Progenitor cell of endocrine pancreas (in vitro differentiated cells): ENCODE data around the gene ALG1. TPM values are rescaled to one million over a fixed set of nuclear protein-coding genes. Genes with fewer than 3 reads are reported as not detected.
A peak's percentile ranks its signal among the peaks of the same experiment; 100 is the strongest.
"Not testable (repeated sequence)": the region's sequence is repeated elsewhere in the genome, so short reads cannot be mapped to it uniquely, and the experiment has no call there.

Experiments used
- DNase-seq: peaks from one replicate; pipeline ENCODE4 v3.0.0; 2021; ENCODE audit warnings: low spot score; ENCODE audit not compliant: unreplicated experiment
- H3K27ac Mint-ChIP-seq: 2 replicates; pipeline ENCODE4 v1.8.0; 2021; ENCODE audit warnings: mild to moderate bottlenecking, moderate library complexity, mixed read lengths
- H3K27me3 Mint-ChIP-seq: 2 replicates; pipeline ENCODE4 v1.8.0; 2021; ENCODE audit warnings: mixed read lengths
- H3K36me3 Mint-ChIP-seq: 2 replicates; pipeline ENCODE4 v1.8.0; 2022; ENCODE audit warnings: mixed read lengths; ENCODE audit not compliant: insufficient read depth
- H3K4me1 Mint-ChIP-seq: 2 replicates; pipeline ENCODE4 v1.8.0; 2021; ENCODE audit warnings: low read depth, mixed read lengths
- H3K4me3 Mint-ChIP-seq: 2 replicates; pipeline ENCODE4 v1.8.0; 2021; ENCODE audit warnings: low read depth, mild to moderate bottlenecking, moderate library complexity, mixed read lengths
- H3K9me3 Mint-ChIP-seq: 2 replicates; pipeline ENCODE4 v1.8.0; 2021; ENCODE audit warnings: low read depth, mixed read lengths
- total RNA-seq: library from RNA; stranded (reverse); gene quantifications from 2 replicates; pipeline ENCODE4 v1.2.1, GENCODE V29; 2021
- TF ChIP-seq, protein P1 (sequence below): fragments of 200-600 bp; sonication (generic); IDR thresholded peaks from one replicate; pipeline ENCODE4 v1.5.0; 2021; ENCODE audit warnings: antibody characterized with exemption, mild to moderate bottlenecking; ENCODE audit not compliant: unreplicated experiment

ALG1 gene
- total RNA-seq, 1 donor from 2014 or later: 28.4 TPM

DNA sequence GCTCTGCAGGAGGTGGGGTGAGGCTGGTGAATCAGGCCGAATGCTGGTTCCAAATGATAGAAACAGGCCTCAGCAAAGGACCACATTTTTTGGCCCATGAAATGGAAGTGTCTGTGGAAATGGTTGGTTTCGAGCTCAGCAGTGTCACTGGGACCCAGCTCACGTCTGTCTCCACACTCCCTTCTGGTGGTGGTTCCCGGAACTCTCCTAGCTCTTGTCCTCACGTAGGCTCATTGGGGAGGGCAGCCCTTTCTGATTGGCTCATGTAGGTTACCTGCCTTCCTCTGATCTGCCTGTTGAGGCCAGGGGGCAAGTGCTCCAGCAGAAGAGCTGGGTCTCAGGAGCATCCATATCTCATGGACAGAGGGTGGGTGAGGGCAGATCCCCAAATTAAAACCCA is 4.0 kb downstream of the ALG1 start:
- H3K27ac Mint-ChIP-seq: no peak overlapping the region
- no peak for DNase-seq
- TF ChIP-seq, protein P1, sequence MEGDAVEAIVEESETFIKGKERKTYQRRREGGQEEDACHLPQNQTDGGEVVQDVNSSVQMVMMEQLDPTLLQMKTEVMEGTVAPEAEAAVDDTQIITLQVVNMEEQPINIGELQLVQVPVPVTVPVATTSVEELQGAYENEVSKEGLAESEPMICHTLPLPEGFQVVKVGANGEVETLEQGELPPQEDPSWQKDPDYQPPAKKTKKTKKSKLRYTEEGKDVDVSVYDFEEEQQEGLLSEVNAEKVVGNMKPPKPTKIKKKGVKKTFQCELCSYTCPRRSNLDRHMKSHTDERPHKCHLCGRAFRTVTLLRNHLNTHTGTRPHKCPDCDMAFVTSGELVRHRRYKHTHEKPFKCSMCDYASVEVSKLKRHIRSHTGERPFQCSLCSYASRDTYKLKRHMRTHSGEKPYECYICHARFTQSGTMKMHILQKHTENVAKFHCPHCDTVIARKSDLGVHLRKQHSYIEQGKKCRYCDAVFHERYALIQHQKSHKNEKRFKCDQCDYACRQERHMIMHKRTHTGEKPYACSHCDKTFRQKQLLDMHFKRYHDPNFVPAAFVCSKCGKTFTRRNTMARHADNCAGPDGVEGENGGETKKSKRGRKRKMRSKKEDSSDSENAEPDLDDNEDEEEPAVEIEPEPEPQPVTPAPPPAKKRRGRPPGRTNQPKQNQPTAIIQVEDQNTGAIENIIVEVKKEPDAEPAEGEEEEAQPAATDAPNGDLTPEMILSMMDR: no peak
- peaks cover 1% of the 10 kb centered on the region for H3K4me1 Mint-ChIP-seq
- no peak overlapping the region for H3K4me3 Mint-ChIP-seq
- no peaks in the 10 kb centered on the region for H3K9me3 Mint-ChIP-seq
- H3K27me3 Mint-ChIP-seq: no peaks in the 10 kb centered on the region
- H3K36me3 Mint-ChIP-seq: peaks cover 7% of the 10 kb centered on the region

DNA sequence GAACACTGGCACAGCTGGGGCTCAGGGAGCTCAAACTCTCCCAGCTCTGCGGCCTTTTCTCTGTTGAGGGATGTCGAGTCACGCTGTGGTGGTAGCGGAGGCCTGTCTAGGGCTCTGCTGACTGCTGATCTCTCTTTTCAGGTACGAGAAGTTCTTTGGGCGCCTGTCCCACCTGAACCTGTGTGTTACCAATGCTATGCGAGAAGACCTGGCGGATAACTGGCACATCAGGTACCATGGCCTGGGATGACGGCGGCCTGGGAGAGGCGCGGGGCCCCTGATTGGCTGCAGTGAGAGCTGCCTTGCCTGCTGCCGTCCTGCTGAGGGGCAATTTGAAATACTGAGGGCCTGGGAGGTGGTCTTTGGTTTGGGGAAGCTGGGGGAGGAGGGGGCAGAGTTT is 5.7 kb downstream of the ALG1 start:
- Mint-ChIP-seq H3K27ac (no peak overlapping the region), H3K4me3 (no peak overlapping the region), H3K36me3 (peaks cover 7% of the 10 kb centered on the region), H3K4me1 (peaks cover 1% of the 10 kb centered on the region), H3K9me3 (no peaks in the 10 kb centered on the region), H3K27me3 (no peaks in the 10 kb centered on the region)
- DNase-seq: no peak
- TF ChIP-seq, protein P1: no peak

DNA sequence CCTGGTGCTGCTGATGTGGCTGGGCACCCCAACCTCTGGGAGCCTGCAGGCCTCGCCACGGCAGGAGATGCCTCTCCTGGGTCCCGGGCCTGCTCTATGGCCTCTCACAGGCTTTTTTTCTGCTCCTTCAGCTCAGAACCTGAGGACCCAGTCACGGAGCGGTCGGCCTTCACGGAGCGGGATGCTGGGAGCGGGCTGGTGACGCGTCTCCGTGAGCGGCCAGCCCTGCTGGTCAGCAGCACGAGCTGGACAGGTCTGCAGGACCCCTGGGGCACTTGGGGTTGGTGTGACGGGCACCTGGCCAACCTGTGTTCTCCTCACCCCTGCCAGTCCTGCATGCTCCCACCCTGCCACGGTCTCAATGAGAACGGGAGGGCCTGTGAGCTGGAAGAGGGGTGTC is 7.0 kb downstream of the ALG1 start:
- Mint-ChIP-seq H3K9me3 (no peaks in the 10 kb centered on the region), H3K4me1 (no peaks in the 10 kb centered on the region), H3K27me3 (no peaks in the 10 kb centered on the region), H3K4me3 (no peak overlapping the region), H3K36me3 (peaks cover 8% of the 10 kb centered on the region), H3K27ac (no peak overlapping the region)
- no peak for DNase-seq
- TF ChIP-seq, protein P1: no peak

DNA sequence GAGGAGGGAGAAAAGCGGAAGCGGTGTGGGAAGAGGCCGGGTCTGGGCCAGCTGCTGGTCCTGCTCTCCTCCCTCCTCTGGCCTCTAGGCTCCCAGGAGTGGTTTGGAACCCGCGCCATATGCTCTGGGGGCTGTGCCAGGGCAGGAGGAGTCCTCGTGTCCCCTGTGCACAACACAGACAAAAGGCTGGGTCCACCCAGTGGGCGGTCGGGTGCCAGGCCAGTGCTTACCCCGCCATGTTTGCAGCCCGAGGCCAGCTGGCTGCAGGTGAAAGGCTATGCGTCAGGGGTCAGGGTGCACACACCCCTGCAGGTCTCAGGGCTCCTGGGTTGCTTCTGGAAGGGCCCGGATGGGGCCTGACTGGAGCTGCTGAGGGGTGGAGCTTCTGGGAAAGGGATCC is 8.8 kb downstream of the ALG1 start:
- not testable (repeated sequence) for H3K4me1 Mint-ChIP-seq, H3K4me3 Mint-ChIP-seq, DNase-seq, H3K27me3 Mint-ChIP-seq, H3K9me3 Mint-ChIP-seq, H3K36me3 Mint-ChIP-seq, H3K27ac Mint-ChIP-seq

DNA sequence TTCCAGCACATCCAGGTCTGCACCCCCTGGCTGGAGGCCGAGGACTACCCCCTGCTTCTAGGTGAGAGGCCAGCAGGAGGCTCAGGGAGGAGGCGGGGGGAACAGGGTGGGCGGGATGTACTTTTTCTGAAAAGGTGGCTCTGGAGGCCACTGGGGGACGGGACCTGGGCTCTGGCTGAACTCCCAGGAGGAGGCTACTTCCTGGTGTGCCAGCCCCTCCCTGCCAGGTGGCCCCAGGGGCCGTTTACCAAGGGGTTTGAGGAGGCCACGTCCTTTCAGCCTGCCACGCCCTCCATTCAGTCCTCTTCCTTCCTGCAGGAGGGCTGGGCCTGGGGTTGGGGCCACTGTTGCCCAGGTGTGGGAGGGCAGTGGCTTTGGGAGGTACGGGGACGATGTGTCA is 9.4 kb downstream of the ALG1 start:
- not testable (repeated sequence) for H3K9me3 Mint-ChIP-seq, H3K4me1 Mint-ChIP-seq, H3K36me3 Mint-ChIP-seq, H3K27me3 Mint-ChIP-seq, H3K4me3 Mint-ChIP-seq, DNase-seq
- peak overlapping the region; percentile 49 for H3K27ac Mint-ChIP-seq

DNA sequence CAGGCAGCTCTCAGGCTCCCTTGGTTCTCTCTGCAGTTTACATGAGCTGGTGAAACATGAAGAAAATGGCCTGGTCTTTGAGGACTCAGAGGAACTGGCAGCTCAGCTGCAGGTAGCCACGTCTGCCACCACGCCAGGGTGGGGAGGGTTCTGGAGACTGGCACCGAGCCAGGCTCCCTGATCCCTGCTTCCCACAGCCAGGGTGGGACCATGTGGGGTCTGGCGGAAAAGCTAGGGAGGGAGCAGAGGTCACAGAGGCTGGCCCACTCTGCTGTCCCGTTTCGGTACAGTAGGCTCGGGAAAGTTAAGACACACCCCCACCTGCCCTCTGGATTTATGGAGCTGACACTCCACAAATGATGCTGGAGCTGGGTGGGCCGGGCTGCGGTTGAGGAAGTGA is 12.0 kb downstream of the ALG1 start:
- not testable (repeated sequence) for DNase-seq, H3K27me3 Mint-ChIP-seq, H3K9me3 Mint-ChIP-seq, H3K4me1 Mint-ChIP-seq, H3K4me3 Mint-ChIP-seq, H3K36me3 Mint-ChIP-seq, H3K27ac Mint-ChIP-seq

DNA sequence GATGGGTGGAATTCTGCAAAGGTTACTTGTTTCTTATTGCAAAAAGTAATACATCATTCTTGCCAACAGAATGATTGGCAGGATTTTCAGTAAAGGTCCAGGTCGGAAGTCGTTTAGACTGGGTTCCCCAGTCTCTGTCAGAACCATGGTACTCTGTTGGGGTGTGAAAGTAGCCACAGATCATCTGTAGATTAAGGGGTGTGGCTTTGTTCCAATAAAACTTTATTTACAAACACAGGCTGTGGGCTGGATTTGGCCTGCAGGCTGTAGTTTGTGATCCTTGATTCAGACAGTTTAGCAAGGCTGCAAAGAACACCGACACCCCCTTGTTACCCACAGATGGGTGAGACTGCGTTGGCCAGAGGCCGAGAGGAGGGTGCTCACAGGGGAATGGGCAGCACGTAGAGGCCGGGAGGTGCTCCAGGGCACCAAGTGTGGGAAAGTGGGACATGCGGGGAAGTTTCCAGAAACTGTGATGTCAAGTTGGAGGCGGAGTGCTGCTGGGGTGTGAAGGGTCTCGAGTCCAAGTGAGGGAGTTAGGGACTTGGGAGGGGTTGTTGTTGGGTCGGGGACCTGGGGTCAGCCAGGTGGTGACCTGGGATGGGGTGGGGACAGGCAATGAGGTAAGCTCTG is 12.6 kb downstream of the ALG1 start:
- DNase-seq, H3K27ac Mint-ChIP-seq, H3K4me3 Mint-ChIP-seq, H3K4me1 Mint-ChIP-seq, H3K27me3 Mint-ChIP-seq, H3K9me3 Mint-ChIP-seq: not testable (repeated sequence)
- H3K36me3 Mint-ChIP-seq: peaks cover 11% of the 10 kb centered on the region
